Spleen (tissue), 7 donors: ENCODE results near the gene MBNL1.

ENCODE experiments used
- POLR2AphosphoS5 ChIP-seq, 3 donors: sonication (generic); formaldehyde crosslinking; IDR thresholded peaks; one replicate each; pipeline ENCODE4 v1.5.1; 2017; ENCODE audit warnings: antibody characterized with exemption in 3 of 3
- TF ChIP-seq, protein P1 (sequence below), 11 experiments: fragments of 200-600 bp in 7 of 11; fragments of 450-650 bp in 4 of 11; sonication (generic) in 4 of 11; IDR thresholded peaks in 8 of 11; conservative IDR thresholded peaks in 3 of 11; 1 replicate in 7 of 11; 2 replicates in 4 of 11; pipeline versions ENCODE4 v1.4.0 to v1.8.0; 2016 to 2021; ENCODE audit warnings: antibody characterized with exemption in 11 of 11, inconsistent platforms in 4 of 11, mild to moderate bottlenecking in 1 of 11
- donor health status: DM: no; HTN: no; CAD: no; lungs with moderate emphysema.
- donor health status: DM: no; HTN: no; CAD: no.
- donor health status: DM: no; HTN: no; CAD: no.

DNA sequence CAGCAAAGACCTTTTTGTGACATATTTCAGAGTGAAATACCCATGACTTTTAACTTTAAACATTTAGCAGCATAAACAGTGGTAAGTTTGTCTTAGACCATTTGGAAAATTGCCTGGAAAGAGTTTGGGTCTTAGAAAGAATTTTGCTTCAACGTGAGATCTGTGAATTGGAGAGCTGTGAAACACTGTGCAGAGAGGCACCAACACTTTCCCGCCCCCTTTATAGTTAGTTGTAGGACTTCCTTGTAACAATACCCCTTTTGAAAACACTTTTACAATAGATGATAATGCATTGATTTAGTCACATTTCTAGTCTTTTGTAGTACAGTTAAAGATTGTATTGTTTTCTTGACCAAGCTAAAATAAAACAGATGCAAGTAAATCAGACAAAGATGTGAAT lies 43.5 kb upstream of the MBNL1 start:
- TF ChIP-seq, protein P1, sequence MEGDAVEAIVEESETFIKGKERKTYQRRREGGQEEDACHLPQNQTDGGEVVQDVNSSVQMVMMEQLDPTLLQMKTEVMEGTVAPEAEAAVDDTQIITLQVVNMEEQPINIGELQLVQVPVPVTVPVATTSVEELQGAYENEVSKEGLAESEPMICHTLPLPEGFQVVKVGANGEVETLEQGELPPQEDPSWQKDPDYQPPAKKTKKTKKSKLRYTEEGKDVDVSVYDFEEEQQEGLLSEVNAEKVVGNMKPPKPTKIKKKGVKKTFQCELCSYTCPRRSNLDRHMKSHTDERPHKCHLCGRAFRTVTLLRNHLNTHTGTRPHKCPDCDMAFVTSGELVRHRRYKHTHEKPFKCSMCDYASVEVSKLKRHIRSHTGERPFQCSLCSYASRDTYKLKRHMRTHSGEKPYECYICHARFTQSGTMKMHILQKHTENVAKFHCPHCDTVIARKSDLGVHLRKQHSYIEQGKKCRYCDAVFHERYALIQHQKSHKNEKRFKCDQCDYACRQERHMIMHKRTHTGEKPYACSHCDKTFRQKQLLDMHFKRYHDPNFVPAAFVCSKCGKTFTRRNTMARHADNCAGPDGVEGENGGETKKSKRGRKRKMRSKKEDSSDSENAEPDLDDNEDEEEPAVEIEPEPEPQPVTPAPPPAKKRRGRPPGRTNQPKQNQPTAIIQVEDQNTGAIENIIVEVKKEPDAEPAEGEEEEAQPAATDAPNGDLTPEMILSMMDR (IDR thresholded peaks at IDR 0.05 in 8 of 11, conservative IDR thresholded peaks at IDR 0.05 in 3 of 11): no peak
- TF ChIP-seq POLR2AphosphoS5 (IDR thresholded peaks at IDR 0.05): no peak
